NCI-H1930 (cell line): ENCODE data around the gene BCAS3.
"Not testable (repeated sequence)": the region's sequence is repeated elsewhere in the genome, so short reads cannot be mapped to it uniquely, and the experiment has no call there.

Source experiments
- DNase-seq, 2 experiments: peaks; one replicate each; lab custom pipeline; 2025; lab: John Stamatoyannopoulos, UW

BCAS3 gene

GRCh38 chr17:61129267-61130254 lies 451.9 kb downstream of the BCAS3 start:
- DNase-seq: no peak

DNA sequence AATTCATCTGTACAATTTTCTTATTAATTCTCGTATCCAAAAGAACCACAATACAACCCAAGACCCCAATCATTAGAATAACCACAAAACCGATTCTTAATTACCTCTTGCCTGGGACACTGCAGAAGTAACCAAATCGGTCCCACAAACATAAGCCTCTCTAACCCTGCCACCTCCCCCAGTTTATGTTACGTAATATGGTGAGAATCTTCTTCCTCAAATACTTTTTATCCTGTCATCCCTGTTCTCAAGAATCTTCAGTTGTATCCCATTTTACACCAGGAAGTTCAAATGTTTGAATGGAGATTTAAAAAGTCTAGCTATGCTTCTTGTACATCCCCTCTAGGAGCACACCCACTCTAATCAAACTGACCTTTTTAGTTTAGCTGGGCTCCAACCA lies 452.7 kb downstream of the BCAS3 start:
- DNase-seq: no peak

- no peak for DNase-seq
Observed at GRCh38 chr17:61131585-61131984, 453.9 kb downstream of the BCAS3 start.

- DNase-seq: no peak
Observed at GRCh38 chr17:61132524-61132923, 454.9 kb downstream of the BCAS3 start.

GRCh38 chr17:61133853-61134252 lies 456.2 kb downstream of the BCAS3 start:
- no peak for DNase-seq

GRCh38 chr17:61134551-61135235 lies 457.0 kb downstream of the BCAS3 start:
- no peak for DNase-seq

- no peak for DNase-seq
Observed at GRCh38 chr17:61135782-61136181, 458.1 kb downstream of the BCAS3 start.

- DNase-seq: no peak
Observed at GRCh38 chr17:61136296-61136695, 458.6 kb downstream of the BCAS3 start.

DNA sequence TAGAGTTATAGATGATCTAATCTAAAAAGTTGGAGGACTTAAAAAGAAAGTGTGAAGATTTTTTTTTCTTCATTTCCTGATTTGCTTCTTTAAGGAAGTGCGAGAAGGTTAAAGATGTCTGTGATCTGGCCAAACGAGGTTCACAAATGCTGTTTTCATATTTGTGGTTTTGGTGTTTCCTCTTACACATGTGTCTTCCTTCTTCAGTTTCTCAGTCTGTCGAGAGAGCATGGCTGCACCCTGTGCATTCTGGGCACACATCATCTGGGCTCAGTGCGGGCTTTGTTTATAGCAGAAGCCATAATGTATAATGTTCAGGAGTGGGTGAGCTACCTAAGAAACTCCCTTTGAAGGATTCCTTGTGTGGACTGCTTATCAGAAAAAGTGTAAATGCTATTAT lies 461.6 kb downstream of the BCAS3 start:
- no peak for DNase-seq

GRCh38 chr17:61140081-61140786 lies 462.6 kb downstream of the BCAS3 start:
- DNase-seq: no peak

DNA sequence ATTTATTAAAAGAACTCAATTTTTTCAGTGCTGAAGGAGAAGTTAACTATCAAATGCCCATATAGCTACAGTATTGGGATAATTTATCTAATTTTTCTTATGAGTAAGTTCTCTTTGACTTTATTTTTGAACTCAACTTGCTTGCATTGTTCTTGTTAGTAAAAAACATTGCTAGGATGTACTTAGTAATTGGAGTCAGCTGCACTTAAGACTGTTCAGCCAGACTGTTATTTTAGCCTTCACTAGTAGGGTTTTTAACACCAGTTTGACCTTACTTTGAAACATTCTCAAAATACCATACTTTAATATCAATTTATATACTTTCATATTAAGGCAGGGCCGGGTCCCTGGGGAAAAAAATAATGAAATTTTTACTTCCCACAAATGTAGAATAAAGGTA lies 465.4 kb downstream of the BCAS3 start:
- DNase-seq: no peak

DNA sequence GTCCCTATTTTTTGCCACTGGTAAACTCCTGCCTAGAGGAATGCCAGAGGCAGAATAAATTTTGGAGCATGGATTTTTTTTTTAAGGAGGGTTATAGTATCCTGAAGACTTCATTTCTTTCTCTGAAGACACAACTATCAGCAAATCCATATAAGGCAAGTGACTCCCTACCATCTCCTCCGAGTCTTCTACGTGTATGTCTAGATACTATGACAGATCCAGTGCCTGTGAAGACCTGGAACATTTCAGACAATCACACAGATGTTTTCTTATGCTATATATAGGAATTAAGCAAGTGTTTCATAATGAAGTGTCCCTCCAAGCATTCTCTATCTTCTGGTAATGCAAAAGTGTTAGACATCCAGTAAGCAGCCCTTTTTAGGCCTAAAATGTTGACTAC lies 466.5 kb downstream of the BCAS3 start:
- DNase-seq: no peak

GRCh38 chr17:61144617-61145564 lies 467.2 kb downstream of the BCAS3 start:
- DNase-seq: no peak

DNA sequence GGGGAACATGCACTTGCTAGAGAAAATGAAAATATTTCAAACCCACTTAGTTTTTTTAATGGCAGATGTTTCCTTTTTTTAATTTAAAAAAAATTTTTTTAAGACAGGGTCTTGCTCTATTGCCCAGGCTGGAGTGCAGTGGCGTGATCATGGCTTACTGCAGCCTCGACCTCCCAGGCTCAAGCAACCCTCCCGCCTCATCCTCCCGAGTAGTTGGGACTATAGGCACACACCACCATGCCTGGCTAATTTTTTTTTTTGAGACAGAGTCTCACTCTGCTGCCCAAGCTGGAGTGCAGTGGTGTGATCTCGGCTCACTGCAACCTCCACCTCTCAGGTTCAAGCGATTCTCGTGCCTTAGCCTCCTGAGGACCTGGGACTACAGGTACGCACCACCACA lies 469.2 kb downstream of the BCAS3 start:
- DNase-seq: not testable (repeated sequence)

GRCh38 chr17:61149106-61149825 lies 471.6 kb downstream of the BCAS3 start:
- no peak for DNase-seq

GRCh38 chr17:61149862-61150362 lies 472.3 kb downstream of the BCAS3 start:
- peak in 1 of 2 experiments; percentile 36 for DNase-seq

DNA sequence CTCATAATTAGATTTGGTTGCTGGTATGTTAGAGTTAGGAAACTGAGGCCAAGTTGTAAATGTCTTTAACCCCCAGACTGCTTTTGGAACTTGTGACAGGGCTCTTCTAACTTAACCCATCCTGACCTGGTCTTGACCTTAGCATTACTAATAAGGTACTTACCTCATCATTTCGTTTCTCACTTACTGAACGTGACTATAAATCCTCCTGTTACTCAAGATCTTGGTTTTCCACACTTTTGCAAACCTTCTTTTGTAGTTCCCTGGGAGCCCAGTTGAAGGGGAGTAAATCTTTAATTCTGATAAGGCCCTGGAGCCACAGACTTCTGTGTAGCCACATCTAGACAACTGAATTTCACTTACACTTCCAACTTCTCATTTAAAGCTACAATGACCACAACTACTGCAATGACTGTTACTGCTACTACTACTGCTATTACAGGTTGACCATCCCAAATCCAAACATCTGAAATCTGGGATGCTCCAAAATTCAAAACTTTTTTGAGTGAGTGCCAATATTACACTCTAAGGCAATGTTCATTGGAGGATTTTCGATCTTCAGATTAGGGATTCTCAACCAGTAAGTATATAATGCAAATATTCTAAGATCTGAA lies 473.1 kb downstream of the BCAS3 start:
- no peak for DNase-seq

- no peak for DNase-seq
Observed at GRCh38 chr17:61152898-61153297, 475.2 kb downstream of the BCAS3 start.

- DNase-seq: no peak
Observed at GRCh38 chr17:61155590-61156237, 478.1 kb downstream of the BCAS3 start.
